HuH-7.5 (cell line): ENCODE data around the gene PRKCE.

ENCODE experiments used
- DNase-seq: peaks from one replicate; pipeline ENCODE4 v3.0.0; 2011; ENCODE audit warnings: low spot score

The PRKCE gene

GRCh38 chr2:45890819-45891218 is 239.3 kb downstream of the PRKCE start:
- no peak for DNase-seq

GRCh38 chr2:45891719-45892424 is 240.4 kb downstream of the PRKCE start:
- no peak for DNase-seq

DNA sequence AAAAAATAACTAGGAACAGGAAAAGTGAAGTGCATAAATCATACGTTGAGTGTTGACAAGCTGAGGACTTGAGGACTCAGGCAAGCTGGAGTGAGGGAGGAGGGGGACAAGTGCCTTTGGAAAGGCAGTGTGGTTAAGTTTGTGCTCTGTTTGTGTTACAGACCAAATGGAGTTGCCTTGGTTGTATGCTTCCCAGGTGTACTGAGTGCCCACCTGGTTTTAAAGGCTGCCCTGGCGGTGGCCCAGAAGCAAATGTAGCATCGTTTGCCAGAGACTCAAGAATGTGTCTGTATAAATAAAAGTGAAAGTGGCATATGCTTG is 240.9 kb downstream of the PRKCE start:
- no peak for DNase-seq

- DNase-seq: no peak
These were observed 241.3 kb downstream of the PRKCE start for GRCh38 chr2:45892757-45893156.

- no peak for DNase-seq
These were observed 242.7 kb downstream of the PRKCE start for GRCh38 chr2:45894211-45894610.

GRCh38 chr2:45895241-45895861 is 243.9 kb downstream of the PRKCE start:
- no peak for DNase-seq

- no peak for DNase-seq
These were observed 244.8 kb downstream of the PRKCE start for GRCh38 chr2:45896311-45896710.

- DNase-seq: no peak
These were observed 246.4 kb downstream of the PRKCE start for GRCh38 chr2:45897842-45898241.

- DNase-seq: no peak
These were observed 247.3 kb downstream of the PRKCE start for GRCh38 chr2:45898819-45899218.

DNA sequence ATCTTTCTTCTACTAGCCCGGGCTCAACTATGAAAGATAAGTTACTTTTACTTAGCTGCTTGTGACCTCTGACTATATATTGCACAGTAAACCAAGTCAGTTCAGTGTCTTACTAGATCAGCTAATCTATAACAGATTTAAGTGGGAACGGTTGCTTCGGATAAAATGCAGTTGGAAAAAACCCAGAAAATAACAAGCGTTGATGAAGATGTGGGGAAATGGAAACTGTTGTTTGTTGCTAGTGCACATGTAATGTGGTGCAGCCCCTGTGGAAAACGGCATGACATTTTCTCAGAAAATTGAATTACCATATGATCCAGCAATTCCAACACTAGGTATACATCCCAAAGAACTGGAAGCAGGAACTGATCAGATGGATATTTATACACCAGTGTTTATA is 248.5 kb downstream of the PRKCE start:
- DNase-seq: no peak

- no peak for DNase-seq
These were observed 250.1 kb downstream of the PRKCE start for GRCh38 chr2:45901468-45902032.

DNA sequence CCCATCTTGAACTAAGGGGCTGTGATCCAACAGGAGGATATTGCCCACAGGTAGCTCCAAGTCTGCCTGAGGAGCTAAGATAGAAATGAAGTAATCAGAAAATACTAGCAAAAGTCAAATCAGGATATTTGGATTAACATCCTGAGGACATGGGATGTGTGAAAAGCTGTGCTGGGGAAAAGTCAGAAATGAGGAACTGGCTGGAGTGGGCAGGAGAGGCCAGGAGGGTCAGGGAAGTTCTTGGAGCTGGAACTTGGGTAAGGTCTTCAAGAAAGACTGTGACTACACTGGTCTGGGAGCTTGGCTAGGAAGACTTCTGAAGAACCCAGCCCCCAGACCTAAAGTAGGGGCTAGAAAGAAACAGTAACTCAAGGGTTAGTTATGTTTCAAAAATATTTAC is 250.9 kb downstream of the PRKCE start:
- no peak for DNase-seq

DNA sequence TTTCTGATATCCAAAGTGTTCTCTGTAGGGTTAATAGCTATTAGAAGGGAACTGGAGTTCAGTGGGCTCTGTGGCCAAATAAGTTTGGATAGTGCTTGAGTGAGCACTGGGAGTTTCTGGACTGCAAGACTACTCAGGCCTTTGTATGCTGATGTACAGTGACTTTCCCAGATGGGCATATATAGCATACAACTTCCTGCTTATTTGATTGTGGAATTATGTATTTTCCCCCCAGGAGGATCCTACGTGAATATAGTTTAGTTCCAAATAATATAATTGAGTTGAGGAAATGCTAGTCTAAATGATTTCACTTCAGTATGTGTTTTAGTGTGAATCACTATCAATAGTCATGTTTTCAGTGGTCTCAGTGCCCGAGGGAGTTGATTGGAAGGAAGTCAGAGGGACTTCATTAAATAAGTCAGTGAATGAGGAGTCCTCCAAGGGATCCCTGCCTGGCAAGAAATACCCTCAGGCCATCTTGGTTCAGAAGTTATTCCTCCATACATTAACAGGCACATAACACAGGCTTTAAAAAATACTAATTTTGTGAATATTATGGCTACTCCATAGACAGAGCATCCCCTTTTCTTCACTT is 251.4 kb downstream of the PRKCE start:
- no peak for DNase-seq

- no peak for DNase-seq
These were observed 252.9 kb downstream of the PRKCE start for GRCh38 chr2:45904267-45904945.

DNA sequence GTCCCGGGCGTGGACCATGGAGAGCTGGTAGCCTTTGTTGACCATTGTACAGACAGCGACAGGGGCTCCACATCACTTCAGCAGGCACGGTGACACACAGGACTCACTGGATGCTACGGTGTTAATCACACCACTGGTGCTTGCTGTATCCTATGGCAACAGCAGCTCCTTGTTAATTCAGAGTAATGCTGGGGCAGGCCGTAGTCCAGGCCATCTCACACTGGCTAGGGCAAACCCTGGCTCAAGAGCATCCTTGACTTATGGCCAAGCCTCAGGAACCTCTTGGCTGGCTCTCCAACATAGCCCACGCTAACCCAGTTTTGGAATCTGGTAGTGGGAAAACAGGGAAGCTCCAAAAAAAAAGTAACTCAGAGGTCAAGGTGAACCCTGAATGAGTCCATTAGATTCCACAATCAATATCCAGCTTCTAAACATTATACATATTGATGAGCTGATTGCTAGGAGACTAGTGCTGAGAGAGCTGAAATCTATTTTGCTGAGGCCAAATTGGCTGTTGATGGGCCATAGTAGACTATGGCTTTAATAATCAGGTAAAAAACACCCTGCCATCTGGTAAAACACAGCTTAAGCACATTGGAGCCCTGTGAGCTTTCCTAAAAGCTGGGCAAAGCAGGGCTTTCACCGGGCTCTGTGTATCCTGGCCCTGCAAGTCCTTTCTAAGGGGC is 253.6 kb downstream of the PRKCE start:
- no peak for DNase-seq

GRCh38 chr2:45905632-45905958 is 254.1 kb downstream of the PRKCE start:
- no peak for DNase-seq

DNA sequence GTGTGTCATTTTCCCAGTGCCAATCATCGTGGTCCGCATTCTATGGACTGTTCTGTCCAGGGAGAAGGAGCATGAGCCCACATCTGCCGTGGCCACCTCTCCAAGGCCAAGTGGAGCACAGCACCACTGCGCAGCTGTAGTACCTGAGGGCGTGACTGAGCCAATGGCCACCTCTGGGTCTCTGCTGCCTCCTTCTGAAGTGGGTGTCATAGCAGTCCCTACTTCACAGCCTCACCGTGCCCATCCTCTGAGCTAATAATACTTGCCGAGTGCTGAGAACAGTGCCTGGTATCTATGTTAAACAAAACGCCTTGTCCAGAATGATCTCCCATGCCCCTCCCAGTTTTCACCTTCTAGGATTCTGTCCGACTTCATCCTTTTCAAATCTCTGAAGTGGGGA is 256.1 kb downstream of the PRKCE start:
- no peak for DNase-seq

DNA sequence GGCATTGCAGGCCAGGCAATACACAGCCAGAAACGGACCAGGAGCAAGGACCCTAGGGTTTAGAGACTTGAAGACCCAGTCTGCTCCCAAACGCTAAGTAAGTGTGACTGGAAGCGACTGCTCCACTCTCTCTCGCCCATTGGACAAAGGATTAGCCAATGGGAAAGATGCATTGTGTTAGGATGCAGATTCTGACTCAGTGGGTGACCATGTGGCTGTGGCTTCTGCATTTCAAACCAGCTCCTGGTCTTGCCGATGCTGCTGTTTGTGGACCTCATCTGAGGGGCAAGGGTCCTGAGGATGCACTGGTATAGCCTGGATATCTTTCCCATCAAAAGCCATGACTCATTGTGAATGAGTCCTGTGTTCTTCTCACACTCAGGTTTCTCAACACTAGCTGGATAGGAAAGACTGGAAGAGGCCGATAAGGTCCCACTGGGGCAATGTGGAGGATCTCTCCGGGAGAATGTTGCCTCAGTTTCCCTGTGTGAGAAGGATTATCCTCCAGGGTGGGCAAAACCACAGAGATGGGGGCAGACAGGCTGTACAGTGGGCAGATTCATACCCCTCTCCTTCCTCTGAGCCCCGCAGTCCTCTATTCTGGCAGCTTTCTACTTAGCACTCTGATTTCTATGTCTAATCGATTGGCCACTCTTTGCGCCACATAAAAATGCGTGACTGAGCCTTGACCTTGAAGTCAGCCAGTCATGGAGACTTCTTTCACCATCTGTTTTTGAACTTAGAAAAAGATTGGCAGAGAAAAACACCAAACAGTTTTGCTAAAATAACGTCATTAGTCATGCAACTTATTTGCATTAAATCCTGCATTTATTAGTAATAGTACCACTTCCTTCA is 257.1 kb downstream of the PRKCE start:
- DNase-seq: no peak

- DNase-seq: no peak
These were observed 257.7 kb downstream of the PRKCE start for GRCh38 chr2:45909171-45909565.

- DNase-seq: no peak
These were observed 258.3 kb downstream of the PRKCE start for GRCh38 chr2:45909677-45910191.

DNA sequence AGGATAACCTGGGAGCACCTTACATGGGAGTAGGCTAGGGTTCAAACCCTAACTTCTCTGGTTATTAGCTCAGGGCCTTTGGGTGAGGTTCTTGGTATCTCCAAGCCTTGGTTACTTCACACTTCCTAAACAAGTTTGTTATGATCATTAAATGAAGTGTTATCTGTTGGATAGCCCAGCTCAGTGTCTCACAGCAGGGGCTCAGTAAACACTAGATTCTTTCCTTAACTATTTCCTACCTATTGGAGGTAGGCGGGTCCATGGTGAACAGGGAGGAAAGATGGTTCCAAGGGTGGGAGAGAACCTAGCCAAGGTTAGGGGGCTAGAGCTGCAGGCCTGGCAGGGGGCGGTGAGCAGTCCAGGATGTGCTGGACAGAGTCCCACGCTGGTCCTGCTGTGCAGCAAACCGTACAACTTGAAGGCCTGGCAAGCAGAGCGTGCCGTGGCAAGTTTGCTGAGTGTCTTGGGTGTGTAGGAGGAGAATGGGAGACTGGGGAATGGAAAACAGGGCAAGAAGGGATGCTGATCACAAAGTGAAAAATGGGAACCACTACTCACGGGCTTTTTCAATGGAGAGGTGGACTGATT is 259.1 kb downstream of the PRKCE start:
- no peak for DNase-seq
